ENCODE results near the gene C1orf146.

DNA sequence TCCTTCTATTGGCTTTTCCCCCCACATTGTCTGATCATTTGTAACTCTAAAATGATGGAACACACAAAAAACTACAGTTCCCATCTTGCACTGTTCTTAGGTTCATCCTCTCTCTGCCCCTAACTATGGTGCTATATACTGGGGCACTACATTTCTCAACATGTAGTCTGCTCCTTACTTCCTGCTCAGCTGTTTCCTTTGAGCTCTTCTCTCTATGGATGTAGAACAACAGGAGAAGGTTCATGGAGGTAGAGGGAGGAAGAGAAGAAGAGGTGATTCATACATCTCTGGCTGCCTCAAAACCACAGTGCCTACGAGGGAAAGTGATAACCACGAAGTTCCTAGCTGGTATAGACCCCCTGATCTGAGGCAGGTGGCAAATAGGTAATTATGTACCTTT, 7.0 kb upstream of the C1orf146 start:
- TF ChIP-seq, protein P1, sequence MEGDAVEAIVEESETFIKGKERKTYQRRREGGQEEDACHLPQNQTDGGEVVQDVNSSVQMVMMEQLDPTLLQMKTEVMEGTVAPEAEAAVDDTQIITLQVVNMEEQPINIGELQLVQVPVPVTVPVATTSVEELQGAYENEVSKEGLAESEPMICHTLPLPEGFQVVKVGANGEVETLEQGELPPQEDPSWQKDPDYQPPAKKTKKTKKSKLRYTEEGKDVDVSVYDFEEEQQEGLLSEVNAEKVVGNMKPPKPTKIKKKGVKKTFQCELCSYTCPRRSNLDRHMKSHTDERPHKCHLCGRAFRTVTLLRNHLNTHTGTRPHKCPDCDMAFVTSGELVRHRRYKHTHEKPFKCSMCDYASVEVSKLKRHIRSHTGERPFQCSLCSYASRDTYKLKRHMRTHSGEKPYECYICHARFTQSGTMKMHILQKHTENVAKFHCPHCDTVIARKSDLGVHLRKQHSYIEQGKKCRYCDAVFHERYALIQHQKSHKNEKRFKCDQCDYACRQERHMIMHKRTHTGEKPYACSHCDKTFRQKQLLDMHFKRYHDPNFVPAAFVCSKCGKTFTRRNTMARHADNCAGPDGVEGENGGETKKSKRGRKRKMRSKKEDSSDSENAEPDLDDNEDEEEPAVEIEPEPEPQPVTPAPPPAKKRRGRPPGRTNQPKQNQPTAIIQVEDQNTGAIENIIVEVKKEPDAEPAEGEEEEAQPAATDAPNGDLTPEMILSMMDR (IDR thresholded peaks at IDR 0.05): no peak
- TF ChIP-seq POLR2A (IDR thresholded peaks at IDR 0.05): no peak

All from testis (tissue), 2 donors.